Adrenal gland (tissue), 12 donors: Measurements from ENCODE around the gene MPHOSPH10. TPM values are rescaled to one million over a fixed set of nuclear protein-coding genes. Genes with fewer than 3 reads are reported as not detected.
"Not testable (repeated sequence)": the region's sequence is repeated elsewhere in the genome, so short reads cannot be mapped to it uniquely, and the experiment has no call there.

Experiments
- DNase-seq, 7 donors: peaks; one replicate each; pipeline ENCODE4 v3.0.0-alpha.2; 2019 to 2020
- H3K27ac ChIP-seq, 5 donors: fragments of 200-600 bp; sonication (generic) in 4 of 5; 1 replicate in 3 of 5; 2 replicates in 2 of 5; pipeline versions ENCODE4 v1.5.1 to v1.8.0; 2016 to 2020; ENCODE audit warnings: mild to moderate bottlenecking in 1 of 5
- H3K27me3 ChIP-seq: fragments of 200-600 bp; 2 replicates; pipeline ENCODE4 v1.8.0; 2021
- H3K36me3 ChIP-seq, 2 donors: fragments of 200-600 bp; replicated peaks in 1 of 2; 1 replicate in 1 of 2; 2 replicates in 1 of 2; pipeline versions ENCODE4 v1.5.1 to v1.8.0; 2018 to 2022
- H3K4me1 ChIP-seq, 2 donors: fragments of 200-600 bp; replicated peaks in 1 of 2; 1 replicate in 1 of 2; 2 replicates in 1 of 2; pipeline versions ENCODE4 v1.5.1 to v1.8.0; 2018 to 2021
- H3K4me3 ChIP-seq, 4 donors: fragments of 200-600 bp; sonication (generic) in 3 of 4; one replicate each; pipeline ENCODE4 v1.5.1; 2016 to 2018
- H3K9me3 ChIP-seq, 3 donors: fragments of 200-600 bp; sonication (generic) in 1 of 3; replicated peaks in 1 of 3; 1 replicate in 2 of 3; 2 replicates in 1 of 3; pipeline versions ENCODE4 v1.5.1 to v1.8.0; 2016 to 2021
- CTCF ChIP-seq, 6 experiments: fragments of 450-650 bp in 4 of 6; fragments of 200-600 bp in 2 of 6; sonication (generic) in 1 of 6; IDR thresholded peaks; 1 replicate in 5 of 6; 2 replicates in 1 of 6; pipeline versions ENCODE4 v1.5.1 to v1.8.0; 2016 to 2021; ENCODE audit warnings: antibody characterized with exemption in 6 of 6, mild to moderate bottlenecking in 2 of 6, moderate library complexity in 1 of 6
- POLR2A ChIP-seq, 2 donors: fragments of 450-650 bp; IDR thresholded peaks; one replicate each; pipeline ENCODE4 v1.6.1; 2017; ENCODE audit warnings: antibody characterized with exemption in 2 of 2, mild to moderate bottlenecking in 2 of 2, moderate library complexity in 1 of 2
- WGBS, 4 donors: extraction: QIAGEN DNeasy Blood & Tissue Kit in 2 of 4; methylation state at CpG; one replicate each; pipeline versions ENCODE4 v1.1.5 to v1.1.7; 2013 to 2017; 5-methylcytosine and 5-hydroxymethylcytosine counted together
- intact Hi-C, 2 donors: fragments of 100-400 bp; cut with DNase I; formaldehyde crosslinking; loops; one replicate each; pipeline versions ENCODE4 v1.14.1 to v1.15.0; 2022 to 2023
- polyA plus RNA-seq, 3 donors: library from polyadenylated mRNA; stranded (reverse); fragments of 200-250 nt in 2 of 3; fragments of 350-450 nt in 1 of 3; fragmentation: Illumina TruSeq in 1 of 3; extraction: RNeasy Lipid Tissue Mini Kit (QIAGEN cat#74804) in 1 of 3; gene quantifications; one replicate each; pipeline ENCODE4 v1.2.3, GENCODE V29; 2013 to 2014
- total RNA-seq, 9 donors: library from RNA; depleted of rRNA in 4 of 9; stranded (reverse); fragments of >200 nt in 4 of 9; fragments of 120-200 nt in 1 of 9; fragmentation: NEBNext Ultra II Directional in 1 of 9; extraction: Animal tissue kit (Norgen Biotek cat#: 25700) in 1 of 9; gene quantifications; one replicate each; pipeline versions ENCODE4 v1.1.0 to v1.2.4, GENCODE V29; 2013 to 2023
- donor health status: healthy with polysubstance abuse.
- donor health status: Bipolar disorder and iron deficiency.
- donor health status: DM: yes; HTN: yes; CAD: no.
- donor health status: DM: no; HTN: no; CAD: no.
- donor health status: DM: no; HTN: no; CAD: no.
- donor health status: DM: yes; HTN: yes; CAD: no.

MPHOSPH10 gene
- total and polyA plus RNA-seq, 12 donors, result 9.4 to 62.1 (median 28.8) TPM

GRCh38 chr2:71089475-71089874 lies 41.0 kb upstream of the MPHOSPH10 start:
- H3K27ac ChIP-seq, H3K36me3 ChIP-seq, H3K27me3 ChIP-seq, DNase-seq, H3K4me3 ChIP-seq, H3K9me3 ChIP-seq, intact Hi-C loops, H3K4me1 ChIP-seq: not testable (repeated sequence)
- 81 to 86% (median 81%) methylated on average over 14 of the region's 14 CpGs for WGBS, 4 donors

GRCh38 chr2:71091808-71092207 lies 38.6 kb upstream of the MPHOSPH10 start:
- DNase-seq, H3K9me3 ChIP-seq, H3K27me3 ChIP-seq, H3K4me1 ChIP-seq, H3K4me3 ChIP-seq, H3K27ac ChIP-seq, intact Hi-C loops, H3K36me3 ChIP-seq: not testable (repeated sequence)
- WGBS, 4 donors, result 84 to 89% (median 86%) methylated on average over 7 to 9 of the region's 9 CpGs

DNA sequence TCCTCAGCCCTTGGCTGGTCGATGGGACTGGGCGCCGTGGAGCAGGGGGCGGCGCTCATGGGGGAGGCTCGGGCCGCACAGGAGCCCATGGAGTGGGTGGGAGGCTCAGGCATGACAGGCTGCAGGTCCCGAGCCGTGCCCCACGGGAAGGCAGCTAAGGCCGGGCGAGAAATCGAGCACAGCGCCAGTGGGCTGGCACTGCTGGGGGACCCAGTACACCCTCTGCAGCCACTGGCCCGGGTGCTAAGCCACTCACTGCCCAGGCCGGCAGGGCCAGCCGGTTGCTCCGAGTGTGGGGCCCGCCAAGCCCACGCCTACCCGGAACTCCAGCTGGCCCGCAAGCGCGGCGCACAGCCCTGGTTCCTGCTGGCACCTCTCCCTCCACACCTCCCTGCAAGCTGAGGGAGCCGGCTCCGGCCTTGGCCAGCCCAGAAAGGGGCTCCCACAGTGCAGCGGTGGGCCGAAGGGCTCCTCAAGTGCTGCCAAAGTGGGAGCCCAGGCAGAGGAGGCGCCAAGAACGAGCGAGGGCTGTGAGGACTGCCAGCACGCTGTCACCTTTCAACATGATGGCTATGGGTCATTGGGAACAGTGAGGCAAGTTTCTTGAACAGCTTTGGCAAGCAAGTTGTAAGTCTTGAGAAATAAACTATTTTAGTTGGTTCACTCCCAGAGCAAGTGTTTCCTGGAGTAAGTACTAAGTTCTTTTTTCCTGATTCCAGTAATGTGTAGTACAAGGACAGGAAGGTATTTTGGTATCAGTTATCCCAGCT lies 37.8 kb upstream of the MPHOSPH10 start:
- not testable (repeated sequence) for DNase-seq, H3K4me3 ChIP-seq

DNA sequence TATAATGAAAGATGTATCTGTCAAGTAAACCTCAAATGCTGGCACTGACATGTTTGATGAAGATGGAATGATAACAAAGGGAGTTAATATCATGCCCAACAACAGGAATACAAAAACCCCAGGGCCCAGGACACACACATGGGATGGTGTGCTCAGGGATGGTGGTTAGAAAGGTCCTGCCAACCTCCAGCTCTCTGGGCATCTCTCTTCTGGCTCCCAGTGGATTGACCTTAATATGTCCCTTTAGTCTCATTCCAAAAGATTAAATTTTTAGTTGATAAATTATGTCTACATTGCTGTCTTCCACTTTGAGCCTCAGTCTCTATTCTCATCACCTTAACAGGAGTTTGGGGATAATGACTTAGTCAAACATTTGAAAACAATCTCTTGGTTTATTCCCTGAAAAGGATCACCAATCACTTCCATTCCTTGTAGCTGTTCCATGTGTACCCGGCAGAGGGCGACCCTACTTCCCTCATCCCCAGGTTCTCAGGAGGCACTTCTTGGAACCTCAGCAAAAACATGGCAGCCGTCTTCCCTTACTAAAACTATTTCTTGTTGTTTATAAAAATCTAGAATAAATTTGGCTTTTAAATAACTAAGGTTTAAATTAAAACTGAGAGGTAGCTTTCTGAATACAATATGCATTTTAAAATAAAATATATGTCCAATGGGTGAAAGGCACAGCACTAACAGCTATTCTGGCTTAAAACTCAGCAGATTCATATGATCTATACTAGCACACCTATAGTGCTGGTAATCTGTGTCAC lies 30.1 kb upstream of the MPHOSPH10 start:
- peak; percentile 65 to 88 (median 75) for DNase-seq
- no peak overlapping the region for H3K4me3 ChIP-seq
- H3K27ac ChIP-seq, result no peak overlapping the region
- no peaks in the 10 kb centered on the region for H3K9me3 ChIP-seq
- intact Hi-C loops, result no loop called here
- peak; percentile 66 to 80 (median 74) for TF ChIP-seq CTCF (IDR thresholded peaks at IDR 0.05)
- no peak for TF ChIP-seq POLR2A (IDR thresholded peaks at IDR 0.05)
- no peaks in the 10 kb centered on the region for H3K27me3 ChIP-seq
- H3K36me3 ChIP-seq, result no peaks in the 10 kb centered on the region
- H3K4me1 ChIP-seq, result no peaks in the 10 kb centered on the region
- WGBS, 4 donors, result 5 to 10% (median 7%) methylated on average over 3 of the region's 3 CpGs

More for the DNA sequence above, 37.8 kb upstream of the MPHOSPH10 start:
- intact Hi-C loops, H3K36me3 ChIP-seq, H3K9me3 ChIP-seq, H3K27ac ChIP-seq, H3K4me1 ChIP-seq, H3K27me3 ChIP-seq: not testable (repeated sequence)
- WGBS, 4 donors, result 89 to 98% (median 93%) methylated on average over 17 to 33 of the region's 33 CpGs

DNA sequence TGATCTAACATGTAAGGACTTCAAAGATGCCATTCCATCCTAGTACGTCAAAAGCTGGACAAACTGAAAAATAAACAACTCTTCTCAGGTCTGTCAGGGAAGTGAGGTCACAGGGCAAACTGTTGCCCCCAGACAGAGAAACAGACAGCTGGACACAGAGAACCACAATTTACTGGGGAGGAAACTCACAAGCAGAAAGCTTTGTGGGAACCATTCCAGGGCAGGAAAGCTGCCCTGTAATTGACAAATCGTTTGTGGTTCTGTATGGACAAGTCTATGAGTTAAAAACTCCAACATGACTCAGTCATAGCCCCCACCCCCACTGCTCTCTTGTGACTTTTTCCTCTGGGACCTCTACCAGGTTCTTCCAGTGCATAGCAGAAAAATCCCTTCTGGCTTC lies 28.8 kb upstream of the MPHOSPH10 start:
- 43 to 50% (median 46%) methylated on average over 2 of the region's 2 CpGs for WGBS, 4 donors
- Histone ChIP-seq H3K27ac (no peak overlapping the region), H3K4me3 (no peak overlapping the region), H3K9me3 (no peaks in the 10 kb centered on the region), H3K36me3 (no peaks in the 10 kb centered on the region), H3K4me1 (no peaks in the 10 kb centered on the region), H3K27me3 (no peaks in the 10 kb centered on the region)
- DNase-seq, result peak in 1 of 7 donors; percentile 4
- intact Hi-C loops, result no loop called here
- no peak for TF ChIP-seq POLR2A (IDR thresholded peaks at IDR 0.05)
- TF ChIP-seq CTCF (IDR thresholded peaks at IDR 0.05), result no peak
